GM19238 (cell line): Measurements from ENCODE around the gene CHGA.

Experiments
- DNase-seq: peaks from one replicate; pipeline ENCODE4 v3.0.0; 2011; ENCODE audit warnings: low spot score; ENCODE audit not compliant: insufficient read length

CHGA gene

DNA sequence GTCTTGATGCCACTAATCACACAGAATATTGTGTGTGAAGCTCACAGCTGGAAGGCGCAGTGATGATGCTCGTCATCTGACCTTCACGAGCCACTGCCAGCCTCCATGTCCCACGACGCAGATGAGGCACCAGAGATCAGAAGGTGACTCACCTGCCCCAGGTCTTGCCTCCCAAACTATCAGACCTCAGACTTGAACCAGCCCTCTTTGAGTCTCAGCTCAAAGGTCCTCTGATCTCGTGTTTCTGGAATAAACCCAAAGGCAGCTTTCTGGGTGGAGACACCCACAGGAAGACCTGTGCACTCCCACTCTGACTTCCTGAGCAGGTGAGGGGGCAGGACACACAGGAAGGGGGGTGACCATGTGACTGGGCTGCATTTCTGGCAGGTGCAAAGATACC lies 19.6 kb upstream of the CHGA start:
- DNase-seq = no peak

DNA sequence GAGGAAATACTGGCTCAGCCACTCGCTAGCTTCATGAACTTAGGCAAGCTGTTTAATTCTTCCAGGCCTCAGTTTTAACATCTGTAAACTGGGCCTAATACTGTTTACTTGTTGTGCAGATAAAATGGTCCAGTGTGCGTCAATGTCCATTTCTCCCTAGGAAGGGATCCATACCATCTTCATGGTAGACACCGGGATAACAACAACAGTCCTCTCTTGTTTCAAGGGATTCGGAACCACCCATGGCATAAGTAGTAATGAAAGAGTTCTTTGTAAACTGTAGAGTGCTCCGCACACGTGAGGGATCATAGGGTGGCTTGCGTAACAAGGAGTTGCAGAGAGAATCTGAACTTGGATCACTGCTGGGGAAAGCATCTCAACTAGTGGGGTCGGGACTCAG lies 17.3 kb upstream of the CHGA start:
- DNase-seq = no peak

DNA sequence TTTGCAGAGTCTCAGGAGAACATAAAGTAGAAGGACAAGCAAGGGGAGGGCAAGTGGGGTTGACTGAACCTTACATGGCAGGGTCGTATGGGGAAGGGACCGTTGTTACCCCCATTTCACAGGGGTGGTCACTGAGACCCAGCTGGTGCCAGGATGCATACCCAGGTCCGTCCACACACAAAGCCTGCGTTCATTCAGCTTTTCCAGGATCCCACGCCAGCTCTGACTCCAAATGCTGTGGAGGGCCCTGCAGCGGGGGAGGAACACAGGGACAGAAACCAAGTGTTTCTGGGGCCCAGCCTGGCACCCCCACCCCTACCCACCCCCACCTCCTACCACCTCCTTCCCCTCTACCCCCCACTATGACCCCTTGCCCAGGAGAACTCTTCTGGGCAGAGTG lies 16.5 kb upstream of the CHGA start:
- no peak for DNase-seq

GRCh38 chr14:92906823-92907222 lies 16.1 kb upstream of the CHGA start:
- no peak for DNase-seq

DNA sequence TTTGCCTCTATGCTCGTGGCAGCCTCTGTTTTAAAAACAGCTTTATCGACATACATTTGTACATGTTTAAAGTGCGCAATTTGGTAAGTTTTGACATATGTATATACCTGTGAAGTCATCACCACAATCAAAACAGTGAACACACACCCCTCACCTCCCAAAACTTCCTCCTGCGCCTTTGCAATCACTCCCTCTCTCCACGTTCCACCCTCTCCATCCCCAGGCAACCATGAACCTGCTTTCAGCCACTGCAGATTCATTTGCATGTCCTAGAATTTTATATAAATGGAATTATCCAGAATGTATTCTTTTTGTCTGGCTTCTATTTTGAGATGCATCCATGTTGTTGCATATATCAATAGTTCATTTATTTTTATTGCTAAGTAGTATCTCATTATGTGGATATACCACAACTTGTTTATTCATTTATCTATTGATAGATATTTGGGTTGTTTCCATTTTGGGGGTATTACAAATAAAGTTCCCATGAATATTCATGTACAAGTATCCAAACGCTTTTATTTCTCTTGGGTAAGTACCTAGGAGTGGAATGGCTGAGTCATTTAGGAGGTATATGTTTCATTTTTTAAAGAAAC lies 15.5 kb upstream of the CHGA start:
- no peak for DNase-seq

DNA sequence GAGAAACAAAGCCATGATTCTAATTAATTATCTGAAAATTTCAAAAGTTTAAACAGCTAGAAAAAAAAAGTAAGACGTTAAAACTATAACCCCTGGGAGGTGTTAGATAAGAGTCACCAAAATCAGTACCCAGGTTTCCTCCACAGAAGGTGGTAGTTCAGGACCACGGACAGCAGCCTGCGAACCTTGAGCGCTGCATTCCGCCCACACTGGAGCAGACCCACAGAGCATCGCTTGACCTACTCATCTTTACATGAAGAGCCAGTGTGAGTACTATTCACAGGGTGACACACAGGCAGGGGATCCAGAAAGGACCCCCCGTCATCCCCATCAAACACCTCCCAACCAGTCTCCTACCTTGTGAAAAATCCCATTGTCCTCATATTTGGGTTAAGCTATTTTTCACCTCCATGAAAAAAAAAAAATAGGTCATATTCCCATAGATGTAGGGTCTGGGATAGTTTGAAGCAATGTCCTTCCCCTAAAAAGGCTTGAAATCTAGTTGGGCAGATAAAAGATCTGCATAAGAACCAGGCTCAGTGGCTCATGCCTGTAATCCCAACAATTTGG lies 8.8 kb upstream of the CHGA start:
- DNase-seq = no peak

DNA sequence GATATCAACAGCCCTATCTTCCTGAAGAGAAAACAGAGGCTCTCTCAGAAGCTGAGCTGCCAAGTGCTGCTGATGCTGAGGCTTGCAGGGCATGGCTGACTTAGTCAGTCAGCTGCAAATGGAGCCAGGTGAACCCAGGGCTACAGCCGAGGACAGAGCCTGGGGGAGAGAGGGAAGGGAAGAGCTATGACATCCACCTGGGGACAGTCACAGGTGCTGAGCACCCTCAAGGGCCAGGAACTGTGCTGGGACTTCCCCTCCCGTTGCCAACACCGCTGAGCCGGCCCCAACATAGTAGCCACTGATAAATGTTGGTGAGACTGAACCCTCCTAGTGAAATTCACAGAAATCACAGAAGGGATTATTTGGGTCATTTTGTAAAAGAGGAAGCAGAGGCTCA lies 6.7 kb upstream of the CHGA start:
- DNase-seq = no peak

DNA sequence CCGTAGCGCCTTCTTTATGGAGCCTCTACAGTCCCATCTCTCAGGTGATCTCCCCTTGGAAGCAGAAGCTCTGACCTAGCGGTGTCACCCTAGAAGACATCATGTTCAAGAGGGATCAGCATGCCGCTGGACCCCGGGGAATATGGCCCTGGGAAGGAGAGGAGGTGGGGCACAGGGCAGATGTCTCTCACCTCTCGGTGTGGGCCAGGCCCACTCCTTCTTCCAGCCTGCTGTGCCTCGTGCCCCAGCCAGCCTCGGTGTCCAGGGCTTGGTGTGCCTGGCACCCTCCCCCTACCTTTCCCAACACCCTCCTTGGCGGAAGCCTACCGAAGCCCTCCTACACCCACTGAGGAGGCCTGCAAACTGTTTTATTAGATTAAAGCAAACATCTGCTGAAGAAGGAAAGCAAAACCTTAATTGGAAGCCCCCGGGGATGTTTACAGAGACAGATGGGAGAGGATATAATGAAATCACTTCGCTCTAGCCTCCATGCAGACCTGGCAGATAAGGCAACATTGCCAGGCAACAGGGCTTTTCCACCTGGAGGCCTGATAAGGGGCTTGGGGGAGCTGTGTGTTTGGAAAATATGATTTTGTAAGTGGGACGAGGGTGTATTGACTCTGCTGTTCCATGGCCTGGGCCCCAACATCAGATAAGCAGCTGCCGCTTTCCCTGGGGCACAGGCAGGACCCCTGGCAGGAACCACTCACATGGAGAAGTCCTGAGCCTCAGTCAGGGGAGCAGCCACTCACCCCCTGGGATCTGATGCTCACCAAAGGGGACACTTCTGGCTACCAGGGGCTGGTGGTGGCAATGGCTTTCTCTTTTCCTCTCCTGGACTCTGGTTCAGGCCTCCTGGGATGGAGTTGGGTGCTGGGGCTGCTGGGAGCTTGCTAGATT lies 5.7 kb upstream of the CHGA start:
- DNase-seq = no peak

DNA sequence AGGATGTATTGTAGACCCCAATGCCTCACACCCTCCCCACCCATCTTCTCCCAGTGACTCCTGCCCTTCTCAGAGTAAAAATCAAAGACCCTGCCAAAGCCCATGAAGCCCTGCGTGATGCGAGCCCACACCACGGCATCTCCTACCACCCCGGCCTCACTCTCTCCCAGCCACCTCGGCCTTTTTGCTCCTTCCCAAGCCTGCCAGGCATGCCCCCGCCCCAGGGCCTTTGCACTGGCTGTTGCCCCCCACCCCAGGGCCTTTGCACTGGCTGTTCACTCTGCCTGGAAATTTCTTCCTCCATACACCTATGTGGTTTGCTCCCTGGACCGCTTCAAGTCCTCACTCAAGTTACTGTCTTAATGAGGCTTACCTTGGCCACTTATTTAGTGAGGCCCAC lies 5.0 kb upstream of the CHGA start:
- DNase-seq = no peak

DNA sequence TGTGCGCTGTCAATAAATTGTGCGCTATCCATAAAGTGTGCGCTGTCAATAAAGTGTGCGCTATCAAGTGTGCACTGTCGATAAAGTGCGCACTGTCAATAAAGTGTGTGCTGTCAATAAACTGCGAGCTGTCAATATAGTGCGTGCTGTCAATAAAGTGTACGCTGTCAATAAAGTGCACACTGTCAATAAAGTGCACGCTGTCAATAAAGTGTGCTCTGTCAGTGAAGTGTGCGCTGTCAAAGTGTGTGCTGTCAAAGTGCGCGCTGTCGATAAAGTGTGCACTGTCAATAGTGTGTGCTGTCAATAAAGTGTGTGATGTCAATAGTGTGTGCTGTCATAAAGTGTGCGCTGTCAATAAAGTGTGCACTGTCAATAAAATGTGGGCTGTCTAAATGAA lies 2.9 kb upstream of the CHGA start:
- no peak for DNase-seq

DNA sequence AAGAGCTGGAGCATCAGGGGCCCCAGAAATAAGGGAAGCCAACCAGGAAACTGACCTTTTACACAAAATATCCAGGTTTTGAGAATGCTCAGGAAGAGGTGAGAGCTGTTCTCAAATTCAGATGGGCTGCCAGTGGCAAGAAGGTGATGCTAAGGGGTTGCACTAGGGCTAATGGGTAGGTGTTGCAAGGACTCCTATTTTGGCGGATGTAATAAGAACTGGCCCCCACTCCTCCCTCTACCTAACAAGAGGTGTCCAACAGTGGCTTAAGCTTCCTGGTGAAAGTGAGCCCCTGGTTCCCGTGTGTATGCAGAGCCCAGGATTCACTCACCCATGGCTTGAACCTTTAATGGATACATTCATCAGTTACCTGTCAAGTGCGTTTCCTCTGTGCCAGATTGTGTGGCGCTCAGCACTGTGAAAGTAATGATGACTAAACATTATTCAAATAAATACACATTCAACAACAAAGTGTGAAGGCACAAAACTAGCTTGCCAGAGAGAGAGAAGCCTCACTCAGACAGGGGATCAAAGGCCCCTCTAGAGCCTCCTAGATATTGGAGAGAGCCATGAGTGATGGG lies 705 bp upstream of the CHGA start:
- no peak for DNase-seq

- no peak for DNase-seq
These were observed 774 bp downstream of the CHGA start for GRCh38 chr14:92923744-92924103.

DNA sequence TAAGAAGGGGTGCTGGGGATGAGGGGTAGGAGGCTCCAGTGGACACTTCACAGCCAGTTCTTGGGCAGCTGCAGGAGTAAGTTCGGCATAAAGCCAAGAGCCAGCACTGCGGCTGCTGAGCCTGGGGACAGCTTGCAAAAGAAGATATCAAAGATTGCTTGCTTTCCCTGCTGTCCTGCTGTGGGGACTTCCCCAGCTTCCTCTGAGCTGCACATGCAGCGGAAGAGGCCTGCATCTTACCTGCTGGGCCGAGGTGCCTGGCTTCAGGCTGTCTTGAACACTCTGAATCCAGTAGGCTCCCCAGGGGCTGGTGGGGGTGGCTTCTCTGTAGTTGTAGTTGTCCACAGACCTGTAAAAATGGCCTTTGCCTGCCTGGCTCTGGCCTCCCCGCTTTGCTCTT lies 1.3 kb downstream of the CHGA start:
- no peak for DNase-seq

DNA sequence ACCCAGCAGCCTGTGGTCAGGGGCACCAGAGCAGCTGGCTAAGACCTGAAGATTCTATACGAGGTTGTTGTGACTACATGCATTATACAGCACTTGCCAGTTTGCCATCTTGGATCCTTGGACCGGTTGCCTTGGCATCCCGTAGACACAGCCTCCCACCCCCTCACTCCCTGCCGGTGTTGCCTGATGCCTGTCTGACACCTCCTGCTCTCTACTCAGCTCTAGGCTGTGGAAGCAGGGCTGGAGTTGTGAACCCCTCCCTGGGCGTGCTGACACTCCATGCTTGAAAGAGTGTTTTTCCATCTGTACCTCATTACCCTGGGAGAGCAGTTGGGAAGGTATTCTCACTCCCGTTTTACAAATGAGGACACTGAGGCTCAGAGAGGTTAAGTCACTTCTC lies 2.5 kb downstream of the CHGA start:
- DNase-seq = no peak

DNA sequence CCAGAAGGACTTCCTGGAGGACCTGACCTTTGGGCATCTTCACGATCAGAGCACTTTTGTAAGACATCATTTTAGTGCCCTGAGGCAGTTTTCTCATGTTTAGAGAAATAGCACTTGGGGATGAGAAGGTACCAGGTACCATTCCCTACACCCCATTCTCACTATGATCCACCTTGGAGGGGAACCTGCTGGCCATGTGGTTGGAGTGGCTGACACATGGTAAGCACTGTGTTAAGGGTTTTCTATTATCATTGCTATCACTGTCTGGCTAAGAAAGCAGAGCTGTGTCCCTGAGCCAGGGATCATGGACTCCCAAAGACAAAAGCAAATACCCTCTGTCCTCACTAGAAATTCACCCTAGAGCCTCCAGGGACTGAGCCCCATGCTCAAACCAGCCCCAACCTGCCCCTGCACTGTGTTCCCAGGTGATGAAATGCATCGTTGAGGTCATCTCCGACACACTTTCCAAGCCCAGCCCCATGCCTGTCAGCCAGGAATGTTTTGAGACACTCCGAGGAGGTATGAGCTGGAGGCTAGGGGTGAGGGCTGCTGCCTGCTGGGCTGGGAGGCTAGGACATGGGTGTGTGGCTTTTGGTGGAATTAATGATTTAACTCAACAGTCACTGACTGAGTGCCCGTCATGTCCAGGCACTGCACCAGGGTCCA lies 3.4 kb downstream of the CHGA start:
- no peak for DNase-seq

GRCh38 chr14:92926931-92927330 lies 4.0 kb downstream of the CHGA start:
- DNase-seq = no peak

GRCh38 chr14:92927349-92928257 lies 4.7 kb downstream of the CHGA start:
- DNase-seq = no peak

GRCh38 chr14:92928258-92928629 lies 5.3 kb downstream of the CHGA start:
- DNase-seq = no peak

GRCh38 chr14:92928961-92929688 lies 6.2 kb downstream of the CHGA start:
- DNase-seq = no peak
